ENCODE data around the gene TDP1.

The TDP1 gene

DNA sequence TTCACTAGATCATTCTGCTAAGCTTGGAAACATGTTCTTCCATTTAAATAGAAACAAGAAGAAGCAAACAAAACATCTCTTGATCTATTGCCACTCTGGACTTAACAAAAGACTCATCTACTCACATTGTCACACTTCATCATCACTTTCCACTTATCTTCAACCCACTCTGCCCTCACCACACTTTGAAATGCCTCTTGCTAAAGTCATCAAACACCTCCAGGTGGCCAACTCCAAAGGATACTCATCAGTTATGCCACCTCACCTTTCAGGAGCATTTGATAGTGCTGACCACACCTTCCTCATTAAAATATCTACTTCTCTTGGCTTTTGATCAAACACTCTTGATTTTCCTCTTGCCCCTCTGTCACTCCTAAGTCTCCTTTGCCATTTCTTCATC is 8.4 kb upstream of the TDP1 start:
- no peak for DNase-seq

DNA sequence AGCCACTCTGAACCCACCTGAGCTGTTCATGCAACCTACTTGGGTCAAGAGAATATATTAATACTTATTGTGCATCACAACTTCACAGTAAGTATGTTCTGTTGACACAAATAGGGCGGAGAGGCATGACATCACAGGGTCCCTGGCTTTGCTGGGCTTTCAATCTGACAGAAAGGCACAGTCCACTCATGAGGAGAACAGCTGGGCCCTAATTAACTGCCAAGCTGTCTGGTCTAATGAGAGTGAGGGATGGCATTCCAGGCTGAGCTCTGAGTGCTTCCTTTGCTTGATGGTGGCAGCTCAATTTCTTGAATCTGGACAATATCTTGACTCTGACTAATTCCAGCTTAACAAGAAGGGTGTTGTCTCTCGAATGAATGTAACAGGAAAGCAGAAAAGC is 3.2 kb upstream of the TDP1 start:
- no peak for DNase-seq

DNA sequence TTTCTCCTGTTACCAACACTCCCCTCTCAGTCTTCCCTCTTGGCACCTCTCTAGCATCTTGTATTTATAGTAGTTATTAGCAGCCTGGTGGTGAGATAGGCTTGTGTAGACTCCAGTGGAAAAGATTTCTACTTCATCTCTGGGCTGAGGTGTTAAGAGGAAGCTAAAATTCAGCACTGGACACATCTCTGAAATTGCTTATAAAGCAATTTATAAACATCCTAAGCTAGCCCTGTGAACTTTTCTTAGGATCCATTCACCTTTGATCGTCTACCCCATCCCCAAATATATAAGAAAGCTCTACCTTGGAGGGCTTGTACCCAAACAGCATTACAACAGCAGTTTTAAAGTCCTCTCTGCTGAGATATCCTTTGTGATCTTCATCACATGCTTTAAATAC is 2.1 kb upstream of the TDP1 start:
- DNase-seq = peak; percentile 13

DNA sequence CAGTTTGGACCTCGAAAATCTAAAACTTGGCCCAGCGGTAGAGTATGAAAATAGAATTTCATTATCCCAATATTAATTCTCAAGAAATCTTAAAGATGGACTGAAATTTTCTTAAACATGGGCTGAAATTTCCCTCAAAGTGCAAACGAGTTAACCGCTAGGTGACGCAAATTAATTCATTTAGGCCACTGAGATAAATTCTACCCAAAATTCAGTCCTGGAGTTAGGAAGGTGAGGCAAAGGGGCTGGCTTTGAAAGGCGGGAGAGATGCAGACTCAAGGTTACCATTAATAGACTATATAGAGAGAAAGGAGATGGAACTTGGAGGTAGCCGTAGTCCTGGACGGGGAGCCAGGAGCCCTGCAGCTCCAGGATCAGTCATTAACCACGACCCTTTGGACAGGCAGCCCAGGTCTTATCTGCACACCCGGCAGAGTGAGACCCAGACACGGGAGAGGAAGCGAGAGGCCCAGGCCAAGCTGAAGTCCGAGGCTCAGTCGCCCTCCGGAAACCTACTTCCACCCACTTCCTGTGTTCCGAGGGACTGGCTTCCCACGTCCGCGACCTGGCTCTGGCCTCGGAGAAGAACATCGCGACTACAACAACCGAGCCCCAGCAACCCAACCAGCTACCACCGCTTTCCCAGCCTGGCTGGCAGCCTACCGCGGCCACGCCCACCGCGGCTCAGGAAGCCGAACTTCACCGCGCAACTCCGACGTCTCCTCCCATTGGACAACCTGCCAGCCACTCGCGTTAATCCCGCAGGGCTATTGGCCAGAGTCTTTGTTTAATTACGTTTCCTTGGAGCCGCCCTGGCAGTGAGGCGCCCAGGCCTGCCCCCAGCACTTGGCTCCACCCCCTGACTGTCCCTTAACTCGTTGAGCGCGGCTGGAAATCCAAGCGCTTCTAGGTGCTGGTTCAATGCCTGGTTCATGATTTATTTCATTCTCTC is 1.4 kb upstream of the TDP1 start, which contains the start of gene EFCAB11:
EFCAB11 (minus strand) TSS at position 661 of the 952 bp plus-strand sequence; CDS start at position 591, 70 bp downstream.
- DNase-seq = peak; percentile 99

DNA sequence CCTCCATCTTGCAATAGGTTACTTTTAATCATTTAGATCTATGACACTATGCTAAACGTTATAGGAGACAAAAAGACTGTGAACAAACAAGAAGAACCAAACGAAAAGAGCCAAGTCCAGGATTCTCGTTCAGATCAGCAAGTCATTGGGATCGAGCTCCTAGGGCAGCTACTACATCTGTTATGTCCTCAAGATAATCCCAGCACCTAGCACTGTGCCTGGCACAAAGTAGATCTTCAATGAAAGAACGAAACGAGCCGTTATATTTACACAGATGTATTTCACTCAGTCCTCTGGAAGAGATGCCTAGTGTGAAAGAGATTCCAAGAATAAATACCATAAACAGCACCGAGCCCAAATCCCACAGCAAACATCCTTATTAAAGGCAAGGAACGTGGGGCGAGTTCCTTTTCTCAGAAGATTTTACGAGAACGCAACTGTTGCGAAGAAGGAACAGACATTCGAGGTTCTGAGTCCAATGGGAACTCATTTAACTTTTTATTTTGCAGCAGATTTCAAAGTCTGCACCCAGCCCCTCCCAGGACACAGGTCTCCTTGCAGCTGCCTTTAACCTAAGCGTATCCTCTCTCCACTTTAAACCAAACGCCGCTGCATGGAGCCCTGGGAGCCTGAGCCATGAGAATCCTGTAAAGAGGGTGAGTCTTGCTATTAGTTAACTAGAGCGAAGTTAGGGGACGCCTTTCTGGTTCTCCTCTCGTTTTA is 544 bp upstream of the TDP1 start:
- no peak for DNase-seq

DNA sequence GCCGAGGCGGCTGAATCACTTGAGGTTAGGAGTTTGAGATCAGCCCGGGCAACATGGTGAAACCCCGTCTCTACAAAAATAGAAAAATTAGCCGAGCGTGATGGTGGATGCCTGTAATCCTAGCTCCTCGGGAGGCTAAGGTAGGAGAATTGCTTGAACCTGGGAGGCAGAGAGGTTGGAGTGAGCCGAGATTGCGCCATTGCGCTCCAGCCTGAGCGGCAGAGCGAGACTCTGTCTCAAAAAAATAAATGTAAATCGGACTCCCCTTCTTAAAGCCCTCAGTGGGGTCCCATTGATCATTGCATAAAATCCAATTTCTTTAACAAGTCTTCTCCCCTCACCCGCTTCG is 908 bp downstream of the TDP1 start:
- no peak for DNase-seq

DNA sequence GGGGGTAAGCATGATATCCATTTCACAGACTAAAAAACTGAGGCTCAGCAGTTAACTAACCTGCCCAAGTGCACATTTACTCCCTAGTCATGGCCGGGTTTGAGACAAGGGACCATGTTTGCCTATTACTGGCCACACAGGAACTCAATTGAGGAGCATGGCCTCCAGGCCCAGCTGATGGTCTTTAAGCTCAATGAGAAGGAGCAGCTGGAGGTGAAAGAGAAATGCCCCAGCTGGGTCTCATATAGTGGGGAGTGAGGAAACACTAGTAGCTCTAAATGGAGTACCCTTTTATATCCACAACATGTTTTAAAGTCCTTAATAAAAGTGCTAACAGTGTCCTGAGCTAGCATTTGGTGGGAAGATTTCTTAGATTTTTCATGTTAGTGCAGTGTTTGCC is 1.6 kb downstream of the TDP1 start:
- no peak for DNase-seq

DNA sequence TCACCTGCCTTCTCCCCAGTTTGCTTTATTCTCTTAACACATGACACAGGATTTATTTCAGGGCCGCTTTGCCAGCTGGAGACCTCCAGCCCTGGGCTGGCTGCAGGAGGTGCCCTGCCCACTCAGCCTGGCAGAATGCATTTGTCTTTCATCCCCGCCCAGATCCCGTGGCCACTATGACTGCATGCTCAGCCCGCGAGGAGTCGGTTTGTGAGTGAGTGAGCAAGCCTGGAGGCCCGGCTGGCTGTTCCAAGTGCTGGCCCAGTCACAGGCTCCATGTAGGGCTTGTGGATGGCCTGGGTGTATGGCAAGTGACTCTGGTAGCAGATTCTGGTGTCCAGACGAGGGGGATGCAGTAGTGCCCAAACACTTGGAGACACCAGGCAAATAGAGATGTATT is 2.1 kb downstream of the TDP1 start:
- DNase-seq = peak; percentile 27

DNA sequence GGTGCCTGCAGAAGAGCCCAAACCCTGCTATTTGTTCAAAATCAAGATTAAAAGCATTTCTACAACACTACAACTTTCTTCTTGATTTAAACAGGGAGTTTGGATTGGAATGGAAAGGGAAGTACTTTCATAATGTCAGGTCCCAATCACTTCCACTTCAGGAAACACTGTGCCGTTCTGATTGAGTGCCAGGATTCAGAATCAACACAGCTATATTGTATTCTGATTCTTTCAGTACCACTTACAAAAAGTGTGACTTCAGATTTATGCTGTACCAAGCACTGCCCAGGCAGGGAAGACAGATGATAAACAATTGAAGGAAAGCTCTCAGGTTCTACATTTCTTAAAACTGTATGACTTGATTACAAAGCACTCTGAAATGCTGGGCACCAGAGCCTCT is 3.2 kb downstream of the TDP1 start:
- DNase-seq = no peak

DNA sequence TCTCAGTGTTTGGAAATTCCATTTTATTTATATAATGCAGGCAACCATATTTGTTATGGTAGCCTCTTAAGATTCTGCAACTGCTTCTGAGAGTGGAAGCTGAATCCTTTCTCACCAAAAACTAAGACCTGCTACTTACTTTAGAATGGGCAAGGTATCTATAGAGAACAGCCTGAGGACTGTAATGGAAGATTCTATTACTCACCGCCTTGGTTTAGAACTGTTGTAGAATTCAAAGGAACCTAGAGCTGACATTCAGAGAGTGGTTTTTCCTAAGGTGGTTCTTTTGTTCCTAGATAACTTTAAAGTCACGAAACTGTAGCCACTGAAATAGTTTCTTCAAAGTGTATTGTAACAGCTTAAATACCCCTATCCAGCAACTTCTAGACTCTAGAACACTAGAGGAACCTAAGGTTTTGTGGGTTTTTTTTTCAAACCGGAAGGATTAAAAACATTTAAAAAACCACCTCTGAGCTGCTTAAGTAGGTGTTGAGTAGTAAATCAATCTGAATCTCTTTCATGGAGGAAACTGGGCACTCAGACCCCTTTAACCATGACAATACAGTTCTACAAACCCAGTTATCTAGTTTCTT is 4.2 kb downstream of the TDP1 start:
- no peak for DNase-seq

DNA sequence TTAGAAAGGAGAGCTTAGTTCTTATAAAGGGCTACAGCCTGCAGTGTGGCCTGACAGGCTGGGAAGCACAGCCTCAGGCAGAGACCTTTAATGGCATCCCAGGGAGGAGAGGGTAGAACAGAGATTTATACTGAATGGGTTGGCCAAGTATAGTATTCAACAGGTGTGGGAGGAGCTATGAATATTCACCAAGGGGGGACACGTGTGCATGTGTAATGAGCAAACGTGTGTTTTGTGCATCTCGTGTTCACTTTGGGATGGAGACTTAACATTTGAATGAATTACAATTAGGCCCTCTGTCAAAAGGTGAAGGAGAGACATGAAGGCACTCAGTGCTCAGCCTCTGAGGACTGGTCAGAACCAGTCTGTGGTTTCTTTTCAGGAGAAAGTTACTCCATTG is 5.2 kb downstream of the TDP1 start:
- DNase-seq = no peak

DNA sequence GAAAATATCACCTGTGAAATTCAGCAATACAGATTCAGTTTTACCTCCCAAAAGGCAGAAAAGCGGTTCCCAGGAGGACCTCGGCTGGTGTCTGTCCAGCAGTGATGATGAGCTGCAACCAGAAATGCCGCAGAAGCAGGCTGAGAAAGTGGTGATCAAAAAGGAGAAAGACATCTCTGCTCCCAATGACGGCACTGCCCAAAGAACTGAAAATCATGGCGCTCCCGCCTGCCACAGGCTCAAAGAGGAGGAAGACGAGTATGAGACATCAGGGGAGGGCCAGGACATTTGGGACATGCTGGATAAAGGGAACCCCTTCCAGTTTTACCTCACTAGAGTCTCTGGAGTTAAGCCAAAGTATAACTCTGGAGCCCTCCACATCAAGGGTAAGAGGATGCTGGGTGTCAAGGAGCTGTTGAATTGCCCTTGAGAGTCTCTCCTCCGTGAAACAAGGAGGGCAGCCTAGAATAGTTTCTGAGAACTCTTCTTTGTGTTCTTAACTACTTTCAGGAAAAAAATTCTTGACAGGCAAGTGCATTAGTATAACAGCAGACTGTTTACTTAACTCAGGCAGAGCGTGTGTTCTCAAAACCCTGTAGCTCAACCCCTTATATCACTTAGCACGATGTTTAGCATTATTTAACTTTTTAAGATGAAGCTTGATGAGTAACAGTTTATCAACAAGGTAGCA is 7.7 kb downstream of the TDP1 start:
- DNase-seq = no peak

DNA sequence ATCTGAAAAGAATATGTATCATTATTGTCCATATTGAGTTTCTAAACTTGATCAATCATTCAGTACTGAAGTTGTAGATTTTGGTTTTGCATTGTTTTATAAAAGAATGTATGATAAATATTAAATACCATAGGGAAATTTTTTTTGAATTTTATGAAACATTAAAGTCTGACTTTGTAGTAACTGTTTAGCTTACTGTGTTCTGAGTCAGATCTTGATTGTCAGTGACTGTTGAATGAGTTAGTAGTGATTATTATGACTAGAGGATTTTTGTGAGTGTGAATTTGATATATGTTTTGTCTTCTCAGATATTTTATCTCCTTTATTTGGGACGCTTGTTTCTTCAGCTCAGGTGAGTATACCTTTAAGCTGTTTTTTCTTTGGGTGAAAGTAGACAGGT is 10.1 kb downstream of the TDP1 start:
- no peak for DNase-seq

DNA sequence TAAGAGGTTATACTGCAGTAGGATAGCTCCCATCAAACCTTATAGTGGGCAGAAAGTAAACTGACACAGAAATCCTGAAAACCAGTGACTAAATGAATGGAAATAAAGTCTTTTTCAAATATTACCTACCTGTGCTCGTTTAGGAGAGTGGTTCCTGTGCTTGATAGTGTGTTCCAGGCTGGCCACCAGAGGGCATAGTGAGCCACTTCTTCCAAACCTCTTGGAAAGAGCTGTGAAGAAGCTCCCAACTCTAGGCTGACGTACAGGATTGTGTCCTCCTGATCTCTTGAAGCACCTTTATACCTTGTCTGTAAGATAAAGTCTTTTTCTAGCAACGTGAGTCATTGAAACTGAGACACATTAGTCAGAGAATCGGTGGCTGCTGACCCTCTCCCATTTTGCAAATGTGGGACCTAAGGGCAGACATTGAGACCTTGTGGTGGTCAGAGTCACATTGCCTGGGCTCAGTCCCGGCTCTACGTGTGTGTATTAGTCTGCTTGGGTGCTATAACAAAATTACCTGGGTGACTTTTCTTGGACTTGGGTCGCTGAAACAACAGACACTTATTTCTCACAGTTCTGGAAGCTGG is 17.6 kb downstream of the TDP1 start:
- DNase-seq = peak; percentile 87

DNA sequence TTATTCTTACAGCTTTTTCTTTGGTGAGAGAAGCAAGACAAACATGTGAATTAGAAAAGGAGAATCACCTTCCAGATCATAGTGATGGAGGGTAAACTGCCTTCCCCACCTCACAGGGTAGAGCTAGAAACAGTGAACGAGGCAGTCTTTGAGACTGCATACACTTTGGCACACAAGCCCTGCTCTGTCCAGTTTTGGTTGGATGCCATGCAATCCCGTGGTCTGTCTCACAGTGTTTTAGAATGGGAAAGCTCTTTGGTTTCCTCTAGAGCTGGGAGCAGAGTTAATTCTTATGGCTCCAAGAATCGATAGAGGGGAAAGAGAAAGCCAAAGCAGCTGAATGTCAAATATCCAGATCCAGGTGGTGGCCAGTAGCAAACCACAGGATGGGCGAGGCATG is 21.9 kb downstream of the TDP1 start:
- DNase-seq = no peak

DNA sequence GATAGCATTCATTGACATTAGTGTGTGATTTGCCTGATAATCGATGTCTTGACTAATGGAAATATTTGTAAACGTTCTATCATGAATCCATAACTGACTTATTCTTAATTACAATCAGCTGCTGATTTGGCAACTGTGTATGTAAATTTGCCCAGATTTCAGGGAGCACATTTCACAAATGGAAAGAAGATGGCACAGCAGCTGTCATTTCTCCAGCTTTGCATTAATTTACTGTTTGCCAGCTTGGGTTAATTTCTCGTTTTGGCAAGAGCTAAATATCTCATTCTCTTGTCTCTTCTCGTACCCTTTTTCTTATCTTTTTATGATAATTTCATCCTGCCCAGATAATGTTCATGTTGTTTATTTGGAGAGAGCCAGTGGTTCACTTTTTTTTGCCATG is 22.9 kb downstream of the TDP1 start:
- DNase-seq = no peak

DNA sequence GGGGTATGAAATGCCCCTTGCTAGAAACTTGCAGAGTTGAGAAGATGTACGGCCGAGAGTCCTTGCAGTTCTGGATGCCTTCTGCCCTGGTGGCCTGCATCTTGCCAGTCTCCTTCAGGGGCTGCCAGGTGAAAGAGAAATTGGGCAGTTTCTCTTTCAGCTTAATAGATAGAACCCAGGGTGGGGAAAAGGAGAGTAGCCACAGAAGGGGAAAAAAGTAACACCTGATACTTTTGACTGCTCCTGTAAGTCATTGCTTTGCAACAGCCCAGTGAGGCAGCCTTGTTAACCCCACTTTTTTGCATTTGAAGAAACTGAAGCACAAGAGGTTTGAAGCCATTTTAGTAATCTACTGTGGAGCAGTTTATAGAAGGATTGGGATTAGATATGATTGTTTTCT is 27.6 kb downstream of the TDP1 start:
- no peak for DNase-seq

DNA sequence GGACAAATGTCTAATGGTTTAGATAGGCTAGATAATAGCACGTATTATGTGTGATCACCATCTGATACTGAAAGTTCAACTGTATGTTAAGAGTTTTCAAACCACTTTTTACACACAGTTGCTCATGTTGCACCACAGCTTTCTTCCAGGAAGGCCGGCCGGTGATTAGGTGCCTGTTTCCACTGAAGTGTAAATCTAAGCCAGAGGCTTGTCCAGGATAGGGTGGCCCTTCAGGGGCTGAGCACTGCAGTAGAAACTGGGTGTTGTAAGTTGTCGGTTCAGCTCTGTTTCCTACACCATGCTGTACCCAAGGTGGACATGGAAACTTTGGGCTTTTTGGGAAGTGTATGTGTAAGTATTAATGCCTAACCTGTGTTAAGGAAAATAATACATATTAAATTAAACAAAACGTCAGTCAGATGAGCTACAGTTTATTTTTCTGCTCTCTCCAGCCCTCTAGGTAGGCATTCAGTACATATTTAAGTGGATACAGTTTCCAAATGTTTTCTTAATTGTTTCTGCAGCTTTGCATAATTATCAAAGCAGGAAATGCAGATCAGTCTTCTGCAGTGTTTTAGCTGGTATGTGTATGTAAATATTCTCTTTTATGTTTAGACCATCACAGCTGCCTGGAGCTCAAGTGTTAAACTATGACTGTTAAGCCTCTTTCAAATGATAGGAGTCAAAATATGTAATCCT is 30.9 kb downstream of the TDP1 start:
- DNase-seq = no peak

DNA sequence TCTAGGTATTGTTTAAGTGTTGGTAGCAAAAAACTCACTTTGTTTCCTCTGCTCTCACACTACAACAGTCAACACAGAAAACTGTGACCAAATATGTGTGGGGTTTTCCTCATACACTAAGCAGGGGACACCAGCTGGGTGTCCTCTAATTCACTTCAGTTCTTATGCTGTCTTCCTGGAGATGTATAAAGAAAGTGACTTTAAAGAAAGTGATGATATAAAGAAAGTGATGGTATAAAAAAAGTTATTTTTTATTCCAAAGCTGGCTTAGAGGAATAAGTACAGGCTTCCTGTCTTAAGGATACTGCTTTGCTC is 31.4 kb downstream of the TDP1 start:
- DNase-seq = no peak

DNA sequence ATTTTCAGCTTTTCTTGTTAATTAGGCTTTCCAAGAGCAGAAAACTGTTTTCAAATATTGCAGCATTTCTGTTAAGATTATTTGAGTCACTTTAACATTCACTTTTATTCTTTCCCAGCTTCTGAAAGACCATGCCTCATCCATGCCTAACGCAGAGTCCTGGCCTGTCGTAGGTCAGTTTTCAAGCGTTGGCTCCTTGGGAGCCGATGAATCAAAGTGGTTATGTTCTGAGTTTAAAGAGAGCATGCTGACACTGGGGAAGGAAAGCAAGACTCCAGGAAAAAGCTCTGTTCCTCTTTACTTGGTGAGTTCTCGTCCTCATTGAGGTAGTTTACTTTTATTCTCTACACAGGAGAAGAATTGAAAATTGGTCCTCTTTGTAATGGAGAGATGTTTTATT is 33.1 kb downstream of the TDP1 start:
- no peak for DNase-seq

DNA sequence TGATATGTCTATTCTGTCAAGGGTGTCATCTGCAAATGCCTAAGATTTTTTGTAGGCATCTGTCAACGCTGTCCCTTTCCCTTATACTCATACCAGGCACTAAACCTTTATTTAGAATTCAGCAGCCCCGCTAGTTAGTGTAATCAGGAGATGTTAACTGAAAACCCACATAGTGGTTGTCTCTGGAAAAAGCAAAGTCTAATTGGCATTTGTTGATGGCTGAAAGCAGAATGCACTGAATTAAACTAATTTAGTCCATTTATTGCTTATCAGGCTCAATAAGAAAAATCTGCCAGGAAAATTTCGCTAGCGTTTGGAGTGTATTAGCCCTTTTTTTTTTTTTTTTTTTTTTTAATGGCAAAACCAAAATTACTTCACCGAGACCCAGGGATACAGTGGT is 34.5 kb downstream of the TDP1 start:
- no peak for DNase-seq

DNA sequence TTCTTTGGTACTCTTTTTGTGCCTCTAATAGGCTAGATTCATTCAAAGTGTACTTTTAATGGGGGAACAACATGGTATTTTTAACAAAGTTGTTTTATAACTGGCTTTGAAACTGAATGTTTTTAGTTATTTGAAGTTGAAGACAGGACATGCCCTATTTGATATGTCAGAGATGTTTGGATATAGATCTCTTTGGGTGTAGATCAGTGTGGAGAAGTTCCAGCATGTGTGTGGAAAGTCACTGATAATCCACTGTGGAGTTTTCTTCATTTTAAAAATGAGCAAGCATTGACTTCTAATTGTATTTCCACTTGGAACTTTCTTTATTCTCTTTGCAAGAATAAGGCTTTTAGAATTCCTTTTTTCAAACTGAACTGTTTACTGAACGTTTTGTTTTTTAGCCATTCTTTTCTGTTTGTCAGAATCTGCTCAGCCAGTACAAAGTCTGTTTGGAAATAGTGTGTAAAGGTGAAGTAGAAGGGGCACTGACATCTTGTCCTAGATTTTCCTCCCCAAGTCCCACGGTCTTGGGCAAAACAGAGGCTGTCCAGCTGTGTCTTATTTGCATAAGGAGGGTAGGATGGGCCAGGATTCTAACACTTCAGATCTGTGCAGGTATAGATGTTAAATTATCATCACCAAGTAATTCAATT is 35.0 kb downstream of the TDP1 start:
- no peak for DNase-seq
